CD8-positive, alpha-beta memory T cell (primary cell): Measurements from ENCODE around the gene ALPK1. TPM values are rescaled to one million over a fixed set of nuclear protein-coding genes. Genes with fewer than 3 reads are reported as not detected.
A peak's percentile ranks its signal among the peaks of the same experiment; 100 is the strongest.
"Not testable (repeated sequence)": the region's sequence is repeated elsewhere in the genome, so short reads cannot be mapped to it uniquely, and the experiment has no call there.

Experiments used
- CTCF ChIA-PET: fragments of 350-600 bp; sonication (Branson Sonifier 250); formaldehyde crosslinking; loops from one replicate; lab custom pipeline; 2021; ENCODE audit warnings: antibody characterized with exemption; lab: Charles Lee
- POLR2A ChIA-PET: fragments of 350-600 bp; sonication (Branson Sonifier 250); formaldehyde crosslinking; loops from one replicate; lab custom pipeline; 2021; ENCODE audit warnings: antibody characterized with exemption; lab: Charles Lee
- DNase-seq, 5 donors: peaks; one replicate each; pipeline versions ENCODE4 v3.0.0 to v3.0.0-alpha.2; 2020 to 2022; ENCODE audit warnings: mixed read lengths in 1 of 5
- H3K27ac ChIP-seq: one replicate; pipeline ENCODE4 v1.7.0; 2013; ENCODE audit warnings: low read depth, mild to moderate bottlenecking, low read length, moderate library complexity
- H3K27me3 ChIP-seq: 2 replicates; pipeline ENCODE4 v1.7.0; 2013; ENCODE audit warnings: low read length, mild to moderate bottlenecking; ENCODE audit not compliant: insufficient read depth, poor library complexity, severe bottlenecking
- H3K36me3 ChIP-seq: 2 replicates; pipeline ENCODE4 v1.7.0; 2013; ENCODE audit warnings: mild to moderate bottlenecking, low read length, moderate library complexity; ENCODE audit not compliant: insufficient read depth
- H3K4me1 ChIP-seq: 2 replicates; pipeline ENCODE4 v1.7.0; 2013; ENCODE audit warnings: mild to moderate bottlenecking, low read length, moderate library complexity; ENCODE audit not compliant: insufficient read depth
- H3K4me3 ChIP-seq: 2 replicates; pipeline ENCODE4 v1.7.0; 2013; ENCODE audit warnings: mild to moderate bottlenecking, low read length
- H3K9me3 ChIP-seq: 2 replicates; pipeline ENCODE4 v1.7.0; 2013; ENCODE audit warnings: mild to moderate bottlenecking, low read length
- H3K27ac Mint-ChIP-seq, 8 donors: one replicate each; pipeline ENCODE4 v1.8.0; 2020 to 2021; ENCODE audit warnings: mixed read lengths in 8 of 8, mild to moderate bottlenecking in 6 of 8, inconsistent platforms in 3 of 8, moderate library complexity in 3 of 8
- H3K27me3 Mint-ChIP-seq, 2 donors: one replicate each; pipeline ENCODE4 v1.8.0; 2020 to 2021; ENCODE audit warnings: mixed read lengths in 2 of 2, mild to moderate bottlenecking in 1 of 2, moderate library complexity in 1 of 2
- H3K36me3 Mint-ChIP-seq, 3 donors: one replicate each; pipeline ENCODE4 v1.8.0; 2020 to 2021; ENCODE audit warnings: mixed read lengths in 3 of 3, inconsistent platforms in 1 of 3, mild to moderate bottlenecking in 1 of 3
- H3K4me1 Mint-ChIP-seq, 3 donors: one replicate each; pipeline ENCODE4 v1.8.0; 2020 to 2021; ENCODE audit warnings: mixed read lengths in 3 of 3, inconsistent platforms in 1 of 3, mild to moderate bottlenecking in 1 of 3
- H3K4me3 Mint-ChIP-seq, 7 donors: one replicate each; pipeline ENCODE4 v1.8.0; 2020 to 2021; ENCODE audit warnings: mixed read lengths in 7 of 7, mild to moderate bottlenecking in 6 of 7, moderate library complexity in 4 of 7, inconsistent platforms in 2 of 7
- H3K9me3 Mint-ChIP-seq, 5 donors: one replicate each; pipeline ENCODE4 v1.8.0; 2020 to 2022; ENCODE audit warnings: mixed read lengths in 5 of 5, mild to moderate bottlenecking in 3 of 5, moderate library complexity in 2 of 5, inconsistent platforms in 1 of 5
- polyA plus RNA-seq: library from polyadenylated mRNA; unstranded; fragments of 300-500 nt; fragmentation: Illumina TruSeq; gene quantifications from one replicate; pipeline ENCODE4 v1.2.3, GENCODE V29; 2021
- total RNA-seq, 2 experiments: library from RNA; stranded (reverse); gene quantifications; one replicate each; pipeline ENCODE4 v1.2.3, GENCODE V29; 2021

Gene ALPK1
- total and polyA plus RNA-seq, 3 experiments from 2014 or later, result 1.1 to 3.1 (median 2.5) TPM

DNA sequence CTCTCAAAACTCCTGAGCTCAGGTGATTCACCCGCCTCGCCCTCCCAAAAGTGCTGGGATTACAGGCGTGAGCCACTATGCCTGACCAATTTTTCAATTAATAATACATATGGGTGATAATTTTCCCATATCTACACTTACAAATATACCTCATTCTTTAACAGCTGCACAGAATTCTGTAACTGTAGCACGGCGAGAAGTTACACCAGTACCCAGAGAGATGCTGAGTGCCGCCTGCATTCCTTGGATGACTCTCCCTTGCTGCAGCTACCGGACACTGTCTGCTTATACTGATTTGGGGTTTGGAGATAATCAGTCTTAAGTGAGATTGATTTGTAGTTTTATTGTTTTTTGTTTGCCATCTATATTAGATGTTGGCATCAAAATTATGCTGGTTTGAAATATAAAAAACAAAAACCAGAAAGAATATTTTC is 17.3 kb upstream of the ALPK1 start:
- H3K27ac ChIP-seq, result no peak overlapping the region
- CTCF ChIA-PET, result interaction anchor here (0.8 kb wide), 1 partner anchor 42 kb away, joined by 3 read pairs; no protein-coding TSS in a partner anchor
- H3K4me3 ChIP-seq, result no peak overlapping the region

DNA sequence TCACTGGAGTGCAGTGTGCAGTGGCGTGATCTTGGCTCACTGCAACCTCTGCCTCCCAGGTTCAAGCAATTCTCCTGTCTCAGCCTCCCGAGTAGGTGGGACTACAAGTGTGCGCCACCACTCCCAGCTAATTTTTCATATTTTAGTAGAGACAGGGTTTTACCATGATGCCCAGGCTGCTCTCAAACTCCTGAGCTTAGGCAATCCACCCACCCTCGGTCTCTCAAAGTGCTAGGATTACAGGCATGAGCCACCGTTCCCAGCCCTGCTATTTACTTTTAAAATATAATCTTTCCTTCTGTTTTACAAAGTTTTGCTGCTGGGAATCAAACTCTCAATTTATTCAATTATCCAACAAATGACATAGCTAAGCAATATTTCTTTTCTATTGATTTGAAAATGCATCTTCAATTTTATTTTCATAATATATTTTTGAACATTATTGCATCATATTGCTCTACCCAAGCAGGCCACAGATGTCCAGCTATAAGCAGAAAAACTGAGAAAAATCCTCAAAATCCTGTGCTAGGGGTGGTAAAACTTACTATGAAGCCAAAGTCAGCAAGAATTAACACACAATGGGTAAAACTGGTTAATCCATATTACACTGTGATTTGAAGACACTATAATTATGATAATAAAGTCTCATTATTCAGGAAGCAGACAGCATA is 16.6 kb upstream of the ALPK1 start:
- ChIA-PET CTCF (interaction anchor here (0.7 to 1.1 kb wide), 2 partner anchors 9 to 138 kb away, joined by 3 to 4 read pairs; no protein-coding TSS in a partner anchor), POLR2A (no interaction called here)

More for the DNA sequence above, 17.3 kb upstream of the ALPK1 start:
- Mint-ChIP-seq H3K4me1 (peaks cover 80 to 91% (median 86%) of the 10 kb centered on the region in 3 donors), H3K27ac (peak overlapping the region in 4 of 8 donors; percentile 29 to 67 (median 47)), H3K27me3 (no peaks in the 10 kb centered on the region), H3K36me3 (peaks cover 7 to 46% (median 19%) of the 10 kb centered on the region in 3 donors), H3K4me3 (peak overlapping the region in 4 of 7 donors; percentile 38 to 84 (median 55)), H3K9me3 (peaks cover 0 to 6% (median 0%) of the 10 kb centered on the region in 5 donors)
- H3K4me1 ChIP-seq, result peaks cover 23% of the 10 kb centered on the region
- H3K9me3 ChIP-seq, result no peaks in the 10 kb centered on the region
- POLR2A ChIA-PET, result no interaction called here
- no peaks in the 10 kb centered on the region for H3K27me3 ChIP-seq
- no peaks in the 10 kb centered on the region for H3K36me3 ChIP-seq
- no peak for DNase-seq

DNA sequence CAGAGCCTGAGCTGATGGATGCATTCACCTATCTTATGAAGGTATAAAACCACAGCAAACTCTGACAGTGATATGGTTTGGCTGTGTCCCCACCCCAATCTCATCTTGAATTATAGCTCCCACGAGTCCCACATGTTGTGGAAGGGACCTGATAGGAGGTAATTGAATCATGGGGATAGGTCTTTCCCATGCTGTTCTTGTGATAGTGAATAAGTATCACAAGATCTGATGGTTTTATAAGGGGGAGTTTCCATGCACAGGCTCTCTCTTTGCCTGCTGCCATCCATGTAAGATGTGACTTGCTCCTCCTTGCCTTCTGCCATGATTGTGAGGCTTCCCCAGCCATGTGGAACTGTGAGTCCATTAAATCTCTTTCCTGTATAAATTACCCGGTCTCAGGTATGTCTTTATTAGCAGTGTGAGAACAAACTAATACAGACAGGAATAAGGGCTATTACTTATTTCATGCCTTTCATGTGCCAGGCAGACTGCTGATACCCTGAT is 15.2 kb upstream of the ALPK1 start:
- CTCF ChIA-PET, result interaction anchor here (0.8 to 1.3 kb wide), 3 partner anchors 11 to 182 kb away, joined by 3 to 4 read pairs (median 3); no protein-coding TSS in a partner anchor
- H3K4me3 ChIP-seq, H3K36me3 ChIP-seq: not testable (repeated sequence)

More for the DNA sequence above, 16.6 kb upstream of the ALPK1 start:
- Mint-ChIP-seq H3K27me3 (no peaks in the 10 kb centered on the region), H3K4me3 (peak overlapping the region in 3 of 7 donors; percentile 19 to 84 (median 54)), H3K27ac (peak overlapping the region in 5 of 8 donors; percentile 11 to 53 (median 50)), H3K9me3 (peaks cover 0 to 6% (median 0%) of the 10 kb centered on the region in 5 donors), H3K36me3 (peaks cover 7 to 46% (median 19%) of the 10 kb centered on the region in 3 donors), H3K4me1 (peaks cover 76 to 85% (median 81%) of the 10 kb centered on the region in 3 donors)
- DNase-seq, result no peak
- Histone ChIP-seq H3K4me1 (peaks cover 23% of the 10 kb centered on the region), H3K27me3 (no peaks in the 10 kb centered on the region), H3K9me3 (no peaks in the 10 kb centered on the region), H3K36me3 (no peaks in the 10 kb centered on the region), H3K4me3 (no peak overlapping the region), H3K27ac (no peak overlapping the region)

DNA sequence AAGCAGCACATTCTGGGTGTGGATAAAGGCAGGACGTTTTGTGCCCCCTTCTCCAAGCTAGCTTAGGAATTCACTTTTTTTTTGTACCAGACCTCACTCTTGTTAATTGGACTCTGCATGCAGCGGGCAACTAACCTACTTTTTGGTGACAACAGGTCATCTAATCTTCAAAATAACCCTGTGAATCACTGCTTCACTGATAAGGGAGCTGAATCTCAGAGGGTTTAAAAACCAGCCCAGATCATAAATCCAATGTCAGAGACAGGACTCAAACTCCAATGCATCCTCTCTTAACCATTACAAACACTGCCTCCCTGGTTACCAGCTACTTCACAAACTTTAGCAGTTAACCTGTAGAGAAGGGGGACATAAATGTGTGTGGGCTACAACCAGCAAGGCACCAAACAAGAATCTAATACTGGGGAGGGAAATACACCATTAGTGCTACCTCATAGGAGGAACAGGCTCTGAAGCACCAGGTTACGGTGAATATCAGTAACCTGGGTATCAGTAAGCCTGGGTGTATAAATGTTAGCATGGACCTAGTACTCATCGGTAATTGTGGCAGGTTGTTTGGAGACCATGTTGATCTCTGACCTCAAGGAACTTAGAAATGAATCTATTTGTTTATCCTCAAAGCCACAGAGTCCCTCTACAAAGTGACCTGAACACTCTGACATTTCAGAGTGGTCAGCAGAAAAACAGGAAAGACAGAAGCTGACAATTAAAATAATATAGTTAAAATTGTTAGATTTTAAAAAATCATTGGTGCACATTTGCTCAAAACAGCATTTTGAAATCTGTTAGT is 14.1 kb upstream of the ALPK1 start:
- Histone ChIP-seq H3K36me3 (no peaks in the 10 kb centered on the region), H3K9me3 (no peaks in the 10 kb centered on the region), H3K27ac (no peak overlapping the region), H3K4me1 (peaks cover 43% of the 10 kb centered on the region), H3K4me3 (no peak overlapping the region), H3K27me3 (no peaks in the 10 kb centered on the region)
- peaks cover 80 to 90% (median 81%) of the 10 kb centered on the region in 3 donors for H3K4me1 Mint-ChIP-seq
- peak overlapping the region; percentile 75 to 98 (median 93) for H3K4me3 Mint-ChIP-seq
- H3K36me3 Mint-ChIP-seq, result peaks cover 7 to 32% (median 9%) of the 10 kb centered on the region in 3 donors
- POLR2A ChIA-PET, result interaction anchor here (1.1 kb wide), 1 partner anchor 9 kb away, joined by 5 read pairs; no protein-coding TSS in a partner anchor
- H3K9me3 Mint-ChIP-seq, result peaks cover 0 to 6% (median 0%) of the 10 kb centered on the region in 5 donors
- DNase-seq, result no peak
- CTCF ChIA-PET, result interaction anchor here (1.1 kb wide), 1 partner anchor 16 kb away, joined by 3 read pairs; no protein-coding TSS in a partner anchor
- no peaks in the 10 kb centered on the region for H3K27me3 Mint-ChIP-seq
- H3K27ac Mint-ChIP-seq, result peak overlapping the region; percentile 53 to 98 (median 71)

More for the DNA sequence above, 15.2 kb upstream of the ALPK1 start:
- H3K27me3 ChIP-seq, H3K9me3 ChIP-seq, POLR2A ChIA-PET, H3K9me3 Mint-ChIP-seq, DNase-seq, H3K27me3 Mint-ChIP-seq, H3K27ac ChIP-seq: not testable (repeated sequence)
- H3K4me1 ChIP-seq, result peaks cover 32% of the 10 kb centered on the region
- Mint-ChIP-seq H3K4me3 (peak overlapping the region in 5 of 7 donors; percentile 19 to 98 (median 82)), H3K4me1 (peaks cover 80 to 87% (median 81%) of the 10 kb centered on the region in 3 donors), H3K36me3 (peaks cover 7 to 42% (median 13%) of the 10 kb centered on the region in 3 donors), H3K27ac (peak overlapping the region; percentile 47 to 89 (median 70))

DNA sequence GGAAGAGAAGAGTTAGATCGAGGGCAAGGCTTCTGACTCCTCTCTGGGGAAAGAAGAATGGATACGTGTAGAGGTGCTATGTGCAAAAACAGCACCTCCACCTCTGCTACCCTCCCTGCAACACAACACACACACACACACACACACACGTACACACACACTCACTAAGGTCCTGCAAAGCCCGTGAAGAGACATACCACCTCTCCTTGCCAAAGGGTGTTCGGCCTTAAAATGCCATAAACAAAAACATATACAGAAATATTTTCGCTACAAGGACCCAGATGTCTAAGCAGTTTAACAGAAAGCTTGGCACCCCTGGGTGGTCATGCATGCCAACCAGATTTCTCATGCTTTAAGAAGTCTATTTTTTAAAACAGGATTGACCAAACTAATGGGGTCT is 13.0 kb upstream of the ALPK1 start:
- no peak for DNase-seq
- CTCF ChIA-PET, result interaction anchor here (2.4 kb wide), 1 partner anchor 13 kb away, joined by 10 read pairs; no protein-coding TSS in a partner anchor
- peak overlapping the region; percentile 22 to 98 (median 93) for H3K27ac Mint-ChIP-seq
- H3K36me3 ChIP-seq, result no peaks in the 10 kb centered on the region
- H3K27me3 Mint-ChIP-seq, result no peaks in the 10 kb centered on the region
- peak overlapping the region; percentile 82 to 98 (median 95) for H3K4me3 Mint-ChIP-seq
- peaks cover 50% of the 10 kb centered on the region for H3K4me1 ChIP-seq
- no peaks in the 10 kb centered on the region for H3K9me3 ChIP-seq
- H3K4me1 Mint-ChIP-seq, result peaks cover 82 to 90% (median 82%) of the 10 kb centered on the region in 3 donors
- H3K27ac ChIP-seq, result no peak overlapping the region
- POLR2A ChIA-PET, result no interaction called here
- no peaks in the 10 kb centered on the region for H3K27me3 ChIP-seq
- H3K36me3 Mint-ChIP-seq, result peaks cover 7 to 29% (median 7%) of the 10 kb centered on the region in 3 donors
- H3K9me3 Mint-ChIP-seq, result peaks cover 0 to 6% (median 0%) of the 10 kb centered on the region in 5 donors
- peak overlapping the region; percentile 95 for H3K4me3 ChIP-seq

DNA sequence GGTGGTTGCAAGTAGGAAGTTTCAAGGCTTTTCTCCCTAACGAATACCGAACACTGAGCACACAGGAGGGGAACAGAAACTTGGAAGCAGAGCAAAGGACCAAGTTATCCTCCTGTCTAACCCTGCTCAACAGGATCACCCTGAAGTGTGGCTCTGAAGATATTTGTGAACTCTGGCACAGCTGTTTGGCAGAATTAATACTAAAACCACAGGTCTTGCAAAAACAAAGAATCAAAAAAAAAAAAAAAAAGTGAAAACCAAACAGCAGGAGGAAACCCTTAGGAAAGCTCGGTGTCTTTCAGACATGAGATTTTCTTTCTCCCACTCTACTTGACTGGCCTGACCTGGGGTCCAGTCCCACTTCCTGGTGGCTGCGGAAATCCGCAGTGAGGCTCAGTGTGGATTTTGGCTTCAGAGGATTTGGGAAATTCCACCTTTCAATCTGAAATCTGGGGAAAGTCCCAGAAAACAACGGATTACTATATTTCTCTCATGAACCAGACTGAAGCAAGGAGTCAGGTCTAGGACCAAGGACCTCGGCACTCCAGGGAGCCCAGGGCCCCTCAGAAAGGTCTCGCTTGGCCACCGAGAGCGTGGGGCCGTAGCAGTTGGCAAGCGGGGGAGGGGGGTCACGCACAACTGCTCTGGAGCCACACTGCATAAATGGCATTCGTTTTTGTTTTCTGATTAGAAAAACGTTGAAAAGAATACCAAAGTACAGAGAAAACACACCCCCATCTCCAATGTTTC is 12.3 kb upstream of the ALPK1 start:
- Mint-ChIP-seq H3K36me3 (peaks cover 7 to 29% (median 7%) of the 10 kb centered on the region in 3 donors), H3K4me1 (peaks cover 82 to 90% (median 84%) of the 10 kb centered on the region in 3 donors), H3K4me3 (peak overlapping the region; percentile 82 to 98 (median 95)), H3K27me3 (no peaks in the 10 kb centered on the region), H3K9me3 (peaks cover 0 to 6% (median 0%) of the 10 kb centered on the region in 5 donors), H3K27ac (peak overlapping the region; percentile 91 to 98 (median 94))
- H3K27ac ChIP-seq, result peak overlapping the region; percentile 85
- ChIA-PET POLR2A (interaction anchor here (0.8 to 0.9 kb wide), 2 partner anchors 11 to 55 kb away, joined by 3 read pairs; no protein-coding TSS in a partner anchor), CTCF (interaction anchor here (1.5 to 2.4 kb wide), 3 partner anchors 13 to 51 kb away, joined by 8 to 10 read pairs (median 9); no protein-coding TSS in a partner anchor)
- no peaks in the 10 kb centered on the region for H3K36me3 ChIP-seq
- DNase-seq, result peak in 1 of 5 donors; percentile 45
- H3K27me3 ChIP-seq, result no peaks in the 10 kb centered on the region
- no peaks in the 10 kb centered on the region for H3K9me3 ChIP-seq
- H3K4me3 ChIP-seq, result peak overlapping the region; percentile 95
- H3K4me1 ChIP-seq, result peaks cover 50% of the 10 kb centered on the region
